ENCODE measurements around the gene CXADR. TPM values are rescaled to one million over a fixed set of nuclear protein-coding genes. Genes with fewer than 3 reads are reported as not detected.

The CXADR gene
- total RNA-seq, 1 donor from 2014 or later: 0.64 TPM

- H3K4me1 Mint-ChIP-seq (ENCODE audit: low read depth): no peaks in the 10 kb centered on the region
- H3K27ac Mint-ChIP-seq: no peak overlapping the region
- H3K36me3 Mint-ChIP-seq (ENCODE audit: low read depth): no peaks in the 10 kb centered on the region
- intact Hi-C loops (cut with micrococcal nuclease): no loop called here
- DNase-seq (ENCODE audit: low spot score): no peak
- no peak overlapping the region for H3K4me3 Mint-ChIP-seq (ENCODE audit: low read depth)
- H3K9me3 Mint-ChIP-seq: no peaks in the 10 kb centered on the region
- no peaks in the 10 kb centered on the region for H3K27me3 Mint-ChIP-seq (ENCODE audit: low read depth)
Measured at GRCh38 chr21:17560377-17561025, 47.7 kb downstream of the CXADR start.

- no peak overlapping the region for H3K4me3 Mint-ChIP-seq (ENCODE audit: low read depth)
- intact Hi-C loops (cut with micrococcal nuclease): no loop called here
- no peaks in the 10 kb centered on the region for H3K4me1 Mint-ChIP-seq (ENCODE audit: low read depth)
- H3K27ac Mint-ChIP-seq: no peak overlapping the region
- H3K36me3 Mint-ChIP-seq (ENCODE audit: low read depth): no peaks in the 10 kb centered on the region
- no peaks in the 10 kb centered on the region for H3K9me3 Mint-ChIP-seq
- peaks cover 11% of the 10 kb centered on the region for H3K27me3 Mint-ChIP-seq (ENCODE audit: low read depth)
- DNase-seq (ENCODE audit: low spot score): no peak
Measured at GRCh38 chr21:17570786-17571185, 57.9 kb downstream of the CXADR start.

GRCh38 chr21:17572431-17572830 is 59.6 kb downstream of the CXADR start:
- no peak overlapping the region for H3K4me3 Mint-ChIP-seq (ENCODE audit: low read depth)
- intact Hi-C loops (cut with micrococcal nuclease): no loop called here
- H3K27me3 Mint-ChIP-seq (ENCODE audit: low read depth): peaks cover 13% of the 10 kb centered on the region
- DNase-seq (ENCODE audit: low spot score): no peak
- no peaks in the 10 kb centered on the region for H3K9me3 Mint-ChIP-seq
- H3K27ac Mint-ChIP-seq: no peak overlapping the region
- no peaks in the 10 kb centered on the region for H3K4me1 Mint-ChIP-seq (ENCODE audit: low read depth)
- H3K36me3 Mint-ChIP-seq (ENCODE audit: low read depth): no peaks in the 10 kb centered on the region

DNA sequence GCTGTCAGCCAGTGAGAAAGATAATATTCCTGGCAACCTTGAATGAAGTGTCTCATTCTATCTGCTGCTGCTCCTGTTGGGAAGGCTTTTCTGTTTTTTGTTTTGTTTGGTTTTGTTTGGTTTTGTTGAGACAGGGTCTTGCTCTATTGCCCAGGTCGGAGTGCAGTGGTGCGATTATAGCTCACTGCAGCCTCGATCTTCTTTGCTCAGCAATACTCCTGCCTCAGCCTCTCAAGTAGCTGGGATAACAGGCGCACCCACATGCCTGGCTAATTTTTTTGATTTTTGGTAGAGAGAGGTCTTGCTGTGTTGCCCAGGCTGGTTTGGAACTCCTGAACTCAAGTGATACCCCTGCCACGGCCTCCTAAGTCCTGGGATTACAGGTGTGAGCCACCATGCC is 62.2 kb downstream of the CXADR start:
- DNase-seq (ENCODE audit: low spot score): no peak
- H3K4me1 Mint-ChIP-seq (ENCODE audit: low read depth): no peaks in the 10 kb centered on the region
- H3K27me3 Mint-ChIP-seq (ENCODE audit: low read depth): peaks cover 12% of the 10 kb centered on the region
- intact Hi-C loops (cut with micrococcal nuclease): no loop called here
- no peak overlapping the region for H3K27ac Mint-ChIP-seq
- no peak overlapping the region for H3K4me3 Mint-ChIP-seq (ENCODE audit: low read depth)
- no peaks in the 10 kb centered on the region for H3K36me3 Mint-ChIP-seq (ENCODE audit: low read depth)
- no peaks in the 10 kb centered on the region for H3K9me3 Mint-ChIP-seq

DNA sequence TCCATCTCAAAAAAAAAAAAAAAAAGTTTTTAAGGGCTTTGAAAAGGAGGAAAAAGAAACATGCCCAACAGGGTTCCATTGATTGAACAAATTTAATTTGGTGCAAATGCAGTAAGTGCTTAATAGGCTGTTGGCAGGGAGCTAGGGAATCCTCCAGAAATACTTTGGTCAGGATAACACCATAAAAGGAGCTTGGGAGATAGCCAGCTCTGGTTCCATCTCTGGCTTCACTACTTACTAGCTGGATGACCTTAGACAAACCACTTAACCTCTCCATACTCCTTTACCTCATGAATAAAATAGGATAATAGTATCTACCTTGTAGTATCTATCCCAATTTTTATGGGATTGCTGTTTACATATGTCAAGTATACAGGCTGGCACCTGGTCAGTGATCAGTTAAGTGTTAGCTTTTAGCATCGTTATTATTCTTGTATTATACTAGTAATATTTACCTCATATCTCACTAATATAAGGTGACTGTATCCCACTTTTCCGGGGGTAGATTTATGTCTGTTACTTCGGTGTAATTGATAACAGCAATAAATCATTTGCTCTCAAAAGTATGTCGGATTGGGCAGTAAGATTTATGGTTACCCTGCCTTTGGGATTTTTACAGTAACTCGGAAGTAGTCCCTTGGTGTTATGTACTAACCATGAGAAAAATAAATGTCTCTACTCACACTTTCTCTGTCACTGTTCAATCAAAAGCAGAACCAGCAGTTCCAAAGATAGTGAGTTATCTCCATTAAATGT is 63.4 kb downstream of the CXADR start:
- Mint-ChIP-seq H3K27me3 (ENCODE audit: low read depth) (peaks cover 9% of the 10 kb centered on the region), H3K36me3 (ENCODE audit: low read depth) (no peaks in the 10 kb centered on the region), H3K4me3 (ENCODE audit: low read depth) (no peak overlapping the region), H3K4me1 (ENCODE audit: low read depth) (no peaks in the 10 kb centered on the region), H3K9me3 (no peaks in the 10 kb centered on the region), H3K27ac (no peak overlapping the region)
- intact Hi-C loops (cut with micrococcal nuclease): no loop called here
- DNase-seq (ENCODE audit: low spot score): no peak

DNA sequence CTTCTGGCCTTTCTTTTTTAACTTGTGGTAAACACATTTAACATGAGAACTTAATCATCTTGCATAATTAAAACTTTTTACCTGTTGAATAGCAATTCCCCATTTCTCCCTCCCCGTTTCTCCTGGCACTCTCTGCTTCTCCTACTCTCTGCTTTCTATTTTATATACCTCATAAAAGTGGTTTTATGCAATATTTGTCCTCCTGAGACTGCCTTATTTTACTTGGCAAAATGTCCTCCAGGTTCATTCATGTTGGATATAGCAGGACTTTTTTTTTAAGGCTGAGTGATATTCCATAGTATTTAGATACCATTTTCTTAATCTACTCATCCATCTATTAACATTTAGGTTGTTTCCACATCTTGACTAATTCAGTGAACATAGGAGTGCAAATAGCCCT is 64.9 kb downstream of the CXADR start:
- no peak overlapping the region for H3K27ac Mint-ChIP-seq
- no peak overlapping the region for H3K4me3 Mint-ChIP-seq (ENCODE audit: low read depth)
- no peaks in the 10 kb centered on the region for H3K4me1 Mint-ChIP-seq (ENCODE audit: low read depth)
- no peaks in the 10 kb centered on the region for H3K9me3 Mint-ChIP-seq
- peaks cover 9% of the 10 kb centered on the region for H3K27me3 Mint-ChIP-seq (ENCODE audit: low read depth)
- intact Hi-C loops (cut with micrococcal nuclease): no loop called here
- no peaks in the 10 kb centered on the region for H3K36me3 Mint-ChIP-seq (ENCODE audit: low read depth)
- DNase-seq (ENCODE audit: low spot score): no peak

DNA sequence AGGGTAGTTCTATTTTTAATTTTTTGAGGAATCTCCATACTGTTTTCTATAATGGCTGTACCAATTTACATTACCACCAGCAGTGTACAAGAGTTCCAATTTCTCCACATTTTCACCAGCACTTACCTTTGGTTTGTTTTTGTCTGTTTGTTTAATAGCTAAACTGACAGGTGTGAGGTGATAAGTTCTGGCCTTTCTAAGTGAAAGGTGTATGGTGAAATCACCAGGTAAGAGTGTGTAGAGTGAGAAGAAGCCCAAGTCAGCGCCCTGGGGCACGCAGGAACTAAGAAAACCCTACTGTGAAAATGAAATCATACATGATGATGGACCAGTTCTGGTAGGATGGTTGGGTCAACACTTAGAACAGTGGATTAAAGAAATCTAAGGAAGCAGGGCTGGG is 65.3 kb downstream of the CXADR start:
- DNase-seq (ENCODE audit: low spot score): no peak
- intact Hi-C loops (cut with micrococcal nuclease): no loop called here
- Mint-ChIP-seq H3K27me3 (ENCODE audit: low read depth) (peaks cover 9% of the 10 kb centered on the region), H3K36me3 (ENCODE audit: low read depth) (no peaks in the 10 kb centered on the region), H3K27ac (no peak overlapping the region), H3K4me1 (ENCODE audit: low read depth) (no peaks in the 10 kb centered on the region), H3K4me3 (ENCODE audit: low read depth) (no peak overlapping the region), H3K9me3 (no peaks in the 10 kb centered on the region)

GRCh38 chr21:17578876-17579275 is 66.0 kb downstream of the CXADR start:
- no peaks in the 10 kb centered on the region for H3K4me1 Mint-ChIP-seq (ENCODE audit: low read depth)
- intact Hi-C loops (cut with micrococcal nuclease): no loop called here
- no peaks in the 10 kb centered on the region for H3K36me3 Mint-ChIP-seq (ENCODE audit: low read depth)
- H3K9me3 Mint-ChIP-seq: no peaks in the 10 kb centered on the region
- H3K27ac Mint-ChIP-seq: no peak overlapping the region
- H3K27me3 Mint-ChIP-seq (ENCODE audit: low read depth): peaks cover 9% of the 10 kb centered on the region
- DNase-seq (ENCODE audit: low spot score): no peak
- no peak overlapping the region for H3K4me3 Mint-ChIP-seq (ENCODE audit: low read depth)

GRCh38 chr21:17580319-17580718 is 67.5 kb downstream of the CXADR start:
- H3K4me1 Mint-ChIP-seq (ENCODE audit: low read depth): no peaks in the 10 kb centered on the region
- no peak overlapping the region for H3K4me3 Mint-ChIP-seq (ENCODE audit: low read depth)
- H3K27ac Mint-ChIP-seq: no peak overlapping the region
- intact Hi-C loops (cut with micrococcal nuclease): no loop called here
- DNase-seq (ENCODE audit: low spot score): no peak
- no peaks in the 10 kb centered on the region for H3K9me3 Mint-ChIP-seq
- H3K27me3 Mint-ChIP-seq (ENCODE audit: low read depth): peaks cover 3% of the 10 kb centered on the region
- no peaks in the 10 kb centered on the region for H3K36me3 Mint-ChIP-seq (ENCODE audit: low read depth)

DNA sequence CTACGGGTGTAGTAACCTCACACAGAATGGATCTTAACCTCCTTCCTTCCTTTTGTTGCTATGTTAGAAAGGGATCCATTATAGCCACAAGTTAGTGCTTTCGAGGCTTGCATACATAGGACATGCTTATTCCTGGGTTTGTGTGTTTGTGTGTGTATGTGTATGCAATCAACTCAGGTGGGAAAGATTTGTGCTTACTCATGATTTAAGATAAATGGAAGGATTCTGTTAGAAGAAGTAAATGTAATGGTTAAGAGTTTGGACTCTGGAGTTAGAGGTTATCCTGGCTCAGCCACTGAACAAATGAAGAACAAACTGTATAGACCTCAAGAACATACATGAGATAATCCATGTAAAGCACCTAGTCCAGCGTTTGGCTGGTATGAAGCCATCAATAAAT is 71.1 kb downstream of the CXADR start:
- Mint-ChIP-seq H3K9me3 (no peaks in the 10 kb centered on the region), H3K36me3 (ENCODE audit: low read depth) (no peaks in the 10 kb centered on the region), H3K4me3 (ENCODE audit: low read depth) (no peak overlapping the region), H3K4me1 (ENCODE audit: low read depth) (no peaks in the 10 kb centered on the region), H3K27ac (no peak overlapping the region), H3K27me3 (ENCODE audit: low read depth) (peaks cover 2% of the 10 kb centered on the region)
- intact Hi-C loops (cut with micrococcal nuclease): no loop called here
- no peak for DNase-seq (ENCODE audit: low spot score)

- no peak overlapping the region for H3K4me3 Mint-ChIP-seq (ENCODE audit: low read depth)
- intact Hi-C loops (cut with micrococcal nuclease): loop anchor here (1.0 kb wide), 1 partner anchor 199 kb away; no protein-coding TSS in a partner anchor
- H3K27me3 Mint-ChIP-seq (ENCODE audit: low read depth): peaks cover 2% of the 10 kb centered on the region
- no peaks in the 10 kb centered on the region for H3K4me1 Mint-ChIP-seq (ENCODE audit: low read depth)
- no peak overlapping the region for H3K27ac Mint-ChIP-seq
- no peaks in the 10 kb centered on the region for H3K9me3 Mint-ChIP-seq
- DNase-seq (ENCODE audit: low spot score): no peak
- H3K36me3 Mint-ChIP-seq (ENCODE audit: low read depth): peaks cover 8% of the 10 kb centered on the region
Measured at GRCh38 chr21:17585875-17586450, 73.1 kb downstream of the CXADR start.

DNA sequence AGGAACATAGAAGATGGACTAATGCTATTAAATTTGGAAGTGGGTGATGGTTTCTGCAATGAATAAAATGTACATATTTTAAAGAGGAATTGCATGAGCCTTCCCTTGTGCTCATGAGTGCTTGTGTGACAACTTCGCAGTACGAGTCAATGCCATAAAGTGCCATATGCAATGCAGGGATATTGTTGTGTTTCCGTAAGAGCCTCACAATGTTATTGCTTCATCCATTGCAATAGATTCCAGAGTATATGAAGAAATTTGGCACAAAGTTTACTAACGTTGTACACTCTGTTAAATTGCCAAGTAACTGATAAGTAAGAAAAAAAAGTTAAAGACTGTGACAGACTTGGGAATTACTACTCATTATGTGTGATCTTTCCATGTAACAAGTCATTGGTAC is 77.6 kb downstream of the CXADR start:
- no peaks in the 10 kb centered on the region for H3K9me3 Mint-ChIP-seq
- H3K36me3 Mint-ChIP-seq (ENCODE audit: low read depth): peaks cover 40% of the 10 kb centered on the region
- no peaks in the 10 kb centered on the region for H3K27me3 Mint-ChIP-seq (ENCODE audit: low read depth)
- intact Hi-C loops (cut with micrococcal nuclease): no loop called here
- peaks cover 7% of the 10 kb centered on the region for H3K4me1 Mint-ChIP-seq (ENCODE audit: low read depth)
- H3K27ac Mint-ChIP-seq: no peak overlapping the region
- no peak overlapping the region for H3K4me3 Mint-ChIP-seq (ENCODE audit: low read depth)
- DNase-seq (ENCODE audit: low spot score): no peak

- intact Hi-C loops (cut with micrococcal nuclease): no loop called here
- no peaks in the 10 kb centered on the region for H3K9me3 Mint-ChIP-seq
- no peak for DNase-seq (ENCODE audit: low spot score)
- peaks cover 27% of the 10 kb centered on the region for H3K4me1 Mint-ChIP-seq (ENCODE audit: low read depth)
- no peaks in the 10 kb centered on the region for H3K27me3 Mint-ChIP-seq (ENCODE audit: low read depth)
- H3K4me3 Mint-ChIP-seq (ENCODE audit: low read depth): no peak overlapping the region
- no peak overlapping the region for H3K27ac Mint-ChIP-seq
- peaks cover 71% of the 10 kb centered on the region for H3K36me3 Mint-ChIP-seq (ENCODE audit: low read depth)
Measured at GRCh38 chr21:17597680-17598079, 84.8 kb downstream of the CXADR start.
